ENCODE results near the gene WNT10A.
A peak's percentile ranks its signal among the peaks of the same experiment; 100 is the strongest.

Gene WNT10A

GRCh38 chr2:218880859-218881594, 375 bp downstream of the WNT10A start:
- Histone ChIP-seq H3K27ac (ENCODE audit: low read depth, low read length) (no peak overlapping the region), H3K4me1 (ENCODE audit: insufficient read depth, low read length) (peaks cover 11% of the 10 kb centered on the region), H3K9ac (ENCODE audit: low read length) (no peak overlapping the region), H3K27me3 (ENCODE audit: control insufficient read depth in 1 of 2, insufficient read depth in 2 of 2, low read length in 2 of 2) (peaks cover 45 to 83% of the 10 kb centered on the region in 2 donors), H3K36me3 (ENCODE audit: insufficient read depth, low read length) (no peaks in the 10 kb centered on the region), H3K9me3 (ENCODE audit: low read length) (no peaks in the 10 kb centered on the region), H3K4me3 (ENCODE audit: low read depth in 1 of 2, low read length in 2 of 2) (no peak overlapping the region)

GRCh38 chr2:218881744-218882460, 1.2 kb downstream of the WNT10A start:
- H3K9me3 ChIP-seq (ENCODE audit: low read length) = no peaks in the 10 kb centered on the region
- H3K36me3 ChIP-seq (ENCODE audit: insufficient read depth, low read length) = no peaks in the 10 kb centered on the region
- H3K4me3 ChIP-seq (ENCODE audit: low read depth in 1 of 2, low read length in 2 of 2) = no peak overlapping the region
- H3K4me1 ChIP-seq (ENCODE audit: insufficient read depth, low read length) = peaks cover 11% of the 10 kb centered on the region
- no peak overlapping the region for H3K27ac ChIP-seq (ENCODE audit: low read depth, low read length)
- H3K27me3 ChIP-seq (ENCODE audit: control insufficient read depth in 1 of 2, insufficient read depth in 2 of 2, low read length in 2 of 2) = peaks cover 41 to 77% of the 10 kb centered on the region in 2 donors
- no peak overlapping the region for H3K9ac ChIP-seq (ENCODE audit: low read length)

GRCh38 chr2:218882461-218882816, 1.8 kb downstream of the WNT10A start:
- H3K36me3 ChIP-seq (ENCODE audit: insufficient read depth, low read length) = no peaks in the 10 kb centered on the region
- no peak overlapping the region for H3K4me3 ChIP-seq (ENCODE audit: low read depth in 1 of 2, low read length in 2 of 2)
- H3K27ac ChIP-seq (ENCODE audit: low read depth, low read length) = no peak overlapping the region
- peaks cover 36 to 72% of the 10 kb centered on the region in 2 donors for H3K27me3 ChIP-seq (ENCODE audit: control insufficient read depth in 1 of 2, insufficient read depth in 2 of 2, low read length in 2 of 2)
- H3K9me3 ChIP-seq (ENCODE audit: low read length) = no peaks in the 10 kb centered on the region
- peaks cover 11% of the 10 kb centered on the region for H3K4me1 ChIP-seq (ENCODE audit: insufficient read depth, low read length)
- H3K9ac ChIP-seq (ENCODE audit: low read length) = no peak overlapping the region

GRCh38 chr2:218882866-218883366, 2.3 kb downstream of the WNT10A start:
- Histone ChIP-seq H3K4me3 (ENCODE audit: low read depth in 1 of 2, low read length in 2 of 2) (peak overlapping the region in 1 of 2 donors; percentile 22), H3K4me1 (ENCODE audit: insufficient read depth, low read length) (peaks cover 11% of the 10 kb centered on the region), H3K36me3 (ENCODE audit: insufficient read depth, low read length) (no peaks in the 10 kb centered on the region), H3K9ac (ENCODE audit: low read length) (no peak overlapping the region), H3K9me3 (ENCODE audit: low read length) (no peaks in the 10 kb centered on the region), H3K27me3 (ENCODE audit: control insufficient read depth in 1 of 2, insufficient read depth in 2 of 2, low read length in 2 of 2) (peaks cover 31 to 67% of the 10 kb centered on the region in 2 donors), H3K27ac (ENCODE audit: low read depth, low read length) (no peak overlapping the region)

GRCh38 chr2:218883491-218884490, 3.1 kb downstream of the WNT10A start:
- no peaks in the 10 kb centered on the region for H3K9me3 ChIP-seq (ENCODE audit: low read length)
- peaks cover 11% of the 10 kb centered on the region for H3K4me1 ChIP-seq (ENCODE audit: insufficient read depth, low read length)
- H3K27me3 ChIP-seq (ENCODE audit: control insufficient read depth in 1 of 2, insufficient read depth in 2 of 2, low read length in 2 of 2) = peaks cover 30 to 59% of the 10 kb centered on the region in 2 donors
- H3K36me3 ChIP-seq (ENCODE audit: insufficient read depth, low read length) = no peaks in the 10 kb centered on the region
- H3K4me3 ChIP-seq (ENCODE audit: low read depth in 1 of 2, low read length in 2 of 2) = no peak overlapping the region
- H3K9ac ChIP-seq (ENCODE audit: low read length) = no peak overlapping the region
- no peak overlapping the region for H3K27ac ChIP-seq (ENCODE audit: low read depth, low read length)

- Histone ChIP-seq H3K9me3 (ENCODE audit: low read length) (no peaks in the 10 kb centered on the region), H3K4me3 (ENCODE audit: low read depth in 1 of 2, low read length in 2 of 2) (no peak overlapping the region), H3K9ac (ENCODE audit: low read length) (no peak overlapping the region), H3K27ac (ENCODE audit: low read depth, low read length) (no peak overlapping the region), H3K4me1 (ENCODE audit: insufficient read depth, low read length) (peaks cover 11% of the 10 kb centered on the region), H3K36me3 (ENCODE audit: insufficient read depth, low read length) (no peaks in the 10 kb centered on the region), H3K27me3 (ENCODE audit: control insufficient read depth in 1 of 2, insufficient read depth in 2 of 2, low read length in 2 of 2) (peaks cover 25 to 51% of the 10 kb centered on the region in 2 donors)
These were observed 3.9 kb downstream of the WNT10A start for GRCh38 chr2:218884519-218884918.

- Histone ChIP-seq H3K27me3 (ENCODE audit: control insufficient read depth in 1 of 2, insufficient read depth in 2 of 2, low read length in 2 of 2) (peaks cover 13 to 34% of the 10 kb centered on the region in 2 donors), H3K27ac (ENCODE audit: low read depth, low read length) (no peak overlapping the region), H3K9me3 (ENCODE audit: low read length) (no peaks in the 10 kb centered on the region), H3K4me3 (ENCODE audit: low read depth in 1 of 2, low read length in 2 of 2) (no peak overlapping the region), H3K36me3 (ENCODE audit: insufficient read depth, low read length) (no peaks in the 10 kb centered on the region), H3K4me1 (ENCODE audit: insufficient read depth, low read length) (peaks cover 4% of the 10 kb centered on the region), H3K9ac (ENCODE audit: low read length) (no peak overlapping the region)
These were observed 5.6 kb downstream of the WNT10A start for GRCh38 chr2:218885981-218886947.

- no peaks in the 10 kb centered on the region for H3K36me3 ChIP-seq (ENCODE audit: insufficient read depth, low read length)
- H3K9ac ChIP-seq (ENCODE audit: low read length) = no peak overlapping the region
- peaks cover 4% of the 10 kb centered on the region for H3K4me1 ChIP-seq (ENCODE audit: insufficient read depth, low read length)
- no peaks in the 10 kb centered on the region for H3K9me3 ChIP-seq (ENCODE audit: low read length)
- no peak overlapping the region for H3K27ac ChIP-seq (ENCODE audit: low read depth, low read length)
- H3K27me3 ChIP-seq (ENCODE audit: control insufficient read depth in 1 of 2, insufficient read depth in 2 of 2, low read length in 2 of 2) = peaks cover 6 to 30% of the 10 kb centered on the region in 2 donors
- no peak overlapping the region for H3K4me3 ChIP-seq (ENCODE audit: low read depth in 1 of 2, low read length in 2 of 2)
These were observed 6.4 kb downstream of the WNT10A start for GRCh38 chr2:218887079-218887478.

GRCh38 chr2:218888341-218888740, 7.7 kb downstream of the WNT10A start:
- H3K27me3 ChIP-seq (ENCODE audit: control insufficient read depth in 1 of 2, insufficient read depth in 2 of 2, low read length in 2 of 2) = peaks cover 2 to 27% of the 10 kb centered on the region in 2 donors
- H3K4me1 ChIP-seq (ENCODE audit: insufficient read depth, low read length) = peaks cover 4% of the 10 kb centered on the region
- H3K4me3 ChIP-seq (ENCODE audit: low read depth in 1 of 2, low read length in 2 of 2) = no peak overlapping the region
- H3K27ac ChIP-seq (ENCODE audit: low read depth, low read length) = no peak overlapping the region
- H3K9ac ChIP-seq (ENCODE audit: low read length) = no peak overlapping the region
- no peaks in the 10 kb centered on the region for H3K36me3 ChIP-seq (ENCODE audit: insufficient read depth, low read length)
- no peaks in the 10 kb centered on the region for H3K9me3 ChIP-seq (ENCODE audit: low read length)

- H3K27me3 ChIP-seq (ENCODE audit: control insufficient read depth in 1 of 2, insufficient read depth in 2 of 2, low read length in 2 of 2) = peaks cover 18 to 30% of the 10 kb centered on the region in 2 donors
- no peak overlapping the region for H3K9ac ChIP-seq (ENCODE audit: low read length)
- peaks cover 7% of the 10 kb centered on the region for H3K4me1 ChIP-seq (ENCODE audit: insufficient read depth, low read length)
- H3K27ac ChIP-seq (ENCODE audit: low read depth, low read length) = no peak overlapping the region
- no peaks in the 10 kb centered on the region for H3K36me3 ChIP-seq (ENCODE audit: insufficient read depth, low read length)
- H3K4me3 ChIP-seq (ENCODE audit: low read depth in 1 of 2, low read length in 2 of 2) = no peak overlapping the region
- H3K9me3 ChIP-seq (ENCODE audit: low read length) = no peaks in the 10 kb centered on the region
These were observed 9.3 kb downstream of the WNT10A start for GRCh38 chr2:218889937-218890336.
